ENCODE data around the gene LURAP1L. TPM values are rescaled to one million over a fixed set of nuclear protein-coding genes. Genes with fewer than 3 reads are reported as not detected.

LURAP1L gene
- total RNA-seq, 2 experiments from 2014 or later: not detected

DNA sequence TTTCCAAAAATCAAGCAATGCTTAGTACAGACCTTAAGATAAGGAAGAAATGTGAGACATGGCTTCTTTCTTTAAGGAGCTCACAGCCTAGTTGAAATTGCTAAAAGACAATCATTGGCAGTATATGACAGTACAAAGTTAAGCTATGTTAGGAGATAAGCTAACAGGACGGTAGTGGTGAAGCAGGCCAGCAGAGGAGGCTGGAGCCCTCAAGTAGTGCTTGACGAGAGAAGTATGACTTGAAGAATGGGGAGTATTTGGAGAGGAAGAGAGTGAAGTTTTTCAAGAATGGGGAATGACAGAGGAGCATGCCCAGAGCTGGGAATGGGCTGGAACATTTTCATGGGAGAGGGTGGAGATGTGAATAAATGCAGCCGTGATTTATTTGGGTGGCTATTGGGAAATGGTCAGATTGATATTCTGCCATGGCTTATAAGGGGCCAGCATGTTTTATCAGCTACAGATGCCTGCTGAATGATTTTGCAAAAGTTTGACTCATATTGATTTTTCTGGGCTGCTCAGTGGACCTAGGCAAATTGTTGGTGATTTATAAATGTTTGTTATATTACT, 43.7 kb downstream of the LURAP1L start:
- no peaks in the 10 kb centered on the region for H3K4me1 Mint-ChIP-seq (ENCODE audit: low read depth)
- DNase-seq: no peak
- no peak overlapping the region for H3K4me3 Mint-ChIP-seq
- H3K36me3 Mint-ChIP-seq (ENCODE audit: low read depth): no peaks in the 10 kb centered on the region
- no peak overlapping the region for H3K27ac Mint-ChIP-seq
- ChIA-PET POLR2A (no interaction called here), CTCF (no interaction called here)
- H3K27me3 Mint-ChIP-seq (ENCODE audit: low read depth): no peaks in the 10 kb centered on the region
- H3K9me3 Mint-ChIP-seq (ENCODE audit: insufficient read depth): no peaks in the 10 kb centered on the region
- no peak for ATAC-seq

- no peaks in the 10 kb centered on the region for H3K36me3 Mint-ChIP-seq (ENCODE audit: low read depth)
- H3K9me3 Mint-ChIP-seq (ENCODE audit: insufficient read depth): no peaks in the 10 kb centered on the region
- CTCF ChIA-PET: no interaction called here
- H3K27ac Mint-ChIP-seq: no peak overlapping the region
- ATAC-seq (no peak), DNase-seq (no peak)
- no peaks in the 10 kb centered on the region for H3K27me3 Mint-ChIP-seq (ENCODE audit: low read depth)
- no peak overlapping the region for H3K4me3 Mint-ChIP-seq
- no peaks in the 10 kb centered on the region for H3K4me1 Mint-ChIP-seq (ENCODE audit: low read depth)
- POLR2A ChIA-PET: no interaction called here
Measured at GRCh38 chr9:12819436-12820185, 44.8 kb downstream of the LURAP1L start.

DNA sequence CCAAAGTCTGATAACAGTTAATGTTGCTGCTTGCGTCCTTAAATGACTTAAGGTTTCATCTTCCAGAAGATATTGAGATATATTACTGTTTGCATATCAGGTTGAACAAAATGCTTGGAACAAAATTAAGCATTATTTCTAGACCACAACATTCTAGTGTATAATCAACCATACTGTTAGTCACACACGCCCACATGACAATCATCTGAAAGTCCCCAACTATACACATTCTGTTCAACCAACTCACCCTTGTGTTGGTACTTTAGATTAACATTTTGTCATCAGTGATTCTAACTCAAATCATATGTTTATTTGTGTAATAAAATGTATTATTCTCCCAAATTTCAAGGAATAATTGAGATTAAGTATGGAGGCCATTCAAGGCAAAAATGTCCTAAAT, 47.3 kb downstream of the LURAP1L start:
- Mint-ChIP-seq H3K27me3 (ENCODE audit: low read depth) (no peaks in the 10 kb centered on the region), H3K36me3 (ENCODE audit: low read depth) (no peaks in the 10 kb centered on the region), H3K27ac (no peak overlapping the region), H3K4me1 (ENCODE audit: low read depth) (no peaks in the 10 kb centered on the region), H3K9me3 (ENCODE audit: insufficient read depth) (no peaks in the 10 kb centered on the region), H3K4me3 (no peak overlapping the region)
- no peak for DNase-seq
- POLR2A ChIA-PET: no interaction called here
- no peak for ATAC-seq
- CTCF ChIA-PET: no interaction called here

DNA sequence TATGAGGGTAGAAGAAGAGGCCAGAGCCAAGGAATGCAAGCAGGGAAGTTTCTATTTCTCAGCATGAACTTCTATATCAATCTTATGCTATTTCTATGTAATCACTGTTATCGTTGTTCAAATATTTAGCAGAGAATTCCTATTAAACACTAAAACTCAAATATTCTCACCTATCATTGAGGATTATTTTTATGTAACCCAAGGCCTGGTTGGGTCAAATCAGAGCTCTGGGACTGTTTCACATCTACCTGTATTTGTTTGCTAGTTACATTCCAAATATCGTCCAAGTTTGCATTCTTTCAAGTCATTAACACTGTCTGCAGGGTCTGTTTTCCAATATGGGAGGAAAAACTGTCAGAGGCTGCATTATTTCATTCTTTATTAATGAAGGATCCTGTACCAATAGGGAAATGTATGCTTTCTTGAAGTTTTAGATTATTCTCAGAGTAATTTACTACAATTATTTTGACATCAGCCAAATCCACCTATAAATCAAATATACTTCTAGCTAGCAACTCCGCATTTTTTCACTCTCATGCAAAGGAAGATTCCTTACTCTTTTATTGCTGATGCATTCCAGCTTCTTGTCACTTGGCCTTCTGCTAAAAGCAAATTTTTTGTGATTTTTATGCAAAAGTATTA, 52.2 kb downstream of the LURAP1L start:
- peaks cover 7% of the 10 kb centered on the region for H3K9me3 Mint-ChIP-seq (ENCODE audit: insufficient read depth)
- H3K36me3 Mint-ChIP-seq (ENCODE audit: low read depth): no peaks in the 10 kb centered on the region
- ChIA-PET POLR2A (no interaction called here), CTCF (no interaction called here)
- ATAC-seq (no peak), DNase-seq (no peak)
- no peaks in the 10 kb centered on the region for H3K4me1 Mint-ChIP-seq (ENCODE audit: low read depth)
- no peak overlapping the region for H3K4me3 Mint-ChIP-seq
- no peaks in the 10 kb centered on the region for H3K27me3 Mint-ChIP-seq (ENCODE audit: low read depth)
- no peak overlapping the region for H3K27ac Mint-ChIP-seq

GRCh38 chr9:12833701-12834100, 58.9 kb downstream of the LURAP1L start:
- no peak overlapping the region for H3K27ac Mint-ChIP-seq
- H3K4me1 Mint-ChIP-seq (ENCODE audit: low read depth): no peaks in the 10 kb centered on the region
- no peak overlapping the region for H3K4me3 Mint-ChIP-seq
- no peaks in the 10 kb centered on the region for H3K36me3 Mint-ChIP-seq (ENCODE audit: low read depth)
- ATAC-seq: no peak
- H3K27me3 Mint-ChIP-seq (ENCODE audit: low read depth): no peaks in the 10 kb centered on the region
- DNase-seq: no peak
- peaks cover 19% of the 10 kb centered on the region for H3K9me3 Mint-ChIP-seq (ENCODE audit: insufficient read depth)
- ChIA-PET POLR2A (no interaction called here), CTCF (no interaction called here)

- Mint-ChIP-seq H3K4me1 (ENCODE audit: low read depth) (no peaks in the 10 kb centered on the region), H3K4me3 (no peak overlapping the region), H3K9me3 (ENCODE audit: insufficient read depth) (peaks cover 20% of the 10 kb centered on the region), H3K27me3 (ENCODE audit: low read depth) (no peaks in the 10 kb centered on the region), H3K36me3 (ENCODE audit: low read depth) (no peaks in the 10 kb centered on the region), H3K27ac (no peak overlapping the region)
- ChIA-PET CTCF (no interaction called here), POLR2A (no interaction called here)
- no peak for DNase-seq
- ATAC-seq: no peak
Measured at GRCh38 chr9:12838546-12838945, 63.7 kb downstream of the LURAP1L start.

DNA sequence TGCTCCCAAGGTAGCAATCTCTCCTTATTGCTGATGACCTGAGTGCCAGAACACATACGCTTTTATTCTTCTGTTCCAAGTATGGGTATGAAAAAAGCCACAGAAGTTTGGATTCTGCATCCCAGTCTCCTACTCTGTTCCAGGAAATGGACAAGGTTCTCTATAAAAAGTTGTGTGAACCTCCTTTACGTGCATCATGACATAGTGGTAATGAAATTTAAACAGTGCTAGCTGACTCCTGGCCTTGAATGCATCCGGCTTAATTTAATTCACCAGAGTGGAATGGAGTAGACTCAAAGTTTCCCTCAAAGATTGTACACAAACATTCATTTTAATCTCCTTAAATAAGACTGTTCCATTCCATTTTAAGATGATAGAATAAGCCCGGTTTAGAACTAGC, 68.9 kb downstream of the LURAP1L start:
- Mint-ChIP-seq H3K36me3 (ENCODE audit: low read depth) (no peaks in the 10 kb centered on the region), H3K4me1 (ENCODE audit: low read depth) (no peaks in the 10 kb centered on the region), H3K9me3 (ENCODE audit: insufficient read depth) (peaks cover 12% of the 10 kb centered on the region), H3K27ac (no peak overlapping the region), H3K27me3 (ENCODE audit: low read depth) (no peaks in the 10 kb centered on the region), H3K4me3 (no peak overlapping the region)
- ChIA-PET POLR2A (no interaction called here), CTCF (no interaction called here)
- DNase-seq (no peak), ATAC-seq (no peak)

- DNase-seq: no peak
- no peaks in the 10 kb centered on the region for H3K4me1 Mint-ChIP-seq (ENCODE audit: low read depth)
- POLR2A ChIA-PET: no interaction called here
- H3K9me3 Mint-ChIP-seq (ENCODE audit: insufficient read depth): peaks cover 8% of the 10 kb centered on the region
- CTCF ChIA-PET: no interaction called here
- H3K36me3 Mint-ChIP-seq (ENCODE audit: low read depth): no peaks in the 10 kb centered on the region
- ATAC-seq: no peak
- H3K27me3 Mint-ChIP-seq (ENCODE audit: low read depth): no peaks in the 10 kb centered on the region
- H3K27ac Mint-ChIP-seq: no peak overlapping the region
- H3K4me3 Mint-ChIP-seq: no peak overlapping the region
Measured at GRCh38 chr9:12846035-12846434, 71.2 kb downstream of the LURAP1L start.

DNA sequence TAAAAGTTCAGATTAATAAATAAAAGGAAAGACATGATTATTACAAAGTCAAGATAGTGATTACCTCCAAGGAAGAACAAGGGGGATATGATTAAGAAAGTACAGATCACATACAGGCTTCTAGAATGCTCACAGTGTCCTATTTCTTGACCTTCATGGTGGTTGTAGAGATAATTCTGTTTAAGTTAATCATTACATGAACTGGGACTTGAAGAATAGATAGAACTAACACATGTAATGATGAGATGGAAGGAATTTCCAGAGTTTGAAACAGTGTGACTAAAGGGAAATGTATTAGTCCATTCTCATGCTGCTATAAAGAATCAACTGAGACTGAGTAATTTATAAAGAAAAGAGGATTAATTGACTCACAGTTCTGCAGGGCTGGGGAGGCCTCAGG, 72.7 kb downstream of the LURAP1L start:
- POLR2A ChIA-PET: no interaction called here

DNA sequence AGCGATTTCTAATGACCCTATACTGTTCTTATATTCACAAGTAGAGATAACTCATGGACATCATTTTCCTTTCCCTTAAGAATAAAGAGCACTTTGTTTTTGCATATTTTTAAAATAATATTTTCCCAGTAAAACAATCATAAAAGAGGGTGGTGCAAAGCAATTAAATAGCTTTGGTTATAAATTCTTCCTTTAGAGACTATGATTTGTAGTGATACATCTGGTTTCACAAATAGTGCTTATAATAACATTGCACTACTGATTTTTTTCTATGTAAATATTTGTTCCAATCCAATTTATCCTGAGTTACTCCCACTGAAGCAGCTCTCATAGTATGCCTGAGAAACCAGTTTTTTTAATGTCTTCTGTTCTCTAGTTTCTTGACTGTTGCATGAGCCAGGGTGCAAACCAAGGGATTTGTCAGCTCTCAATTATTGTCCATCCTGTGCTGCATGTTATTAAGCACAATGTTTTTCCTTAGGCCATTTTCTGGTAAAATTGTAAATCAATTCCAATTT, 74.7 kb downstream of the LURAP1L start:
- DNase-seq (no peak), ATAC-seq (no peak)
- ChIA-PET CTCF (no interaction called here), POLR2A (no interaction called here)
- H3K4me1 Mint-ChIP-seq (ENCODE audit: low read depth): no peaks in the 10 kb centered on the region
- no peaks in the 10 kb centered on the region for H3K27me3 Mint-ChIP-seq (ENCODE audit: low read depth)
- no peaks in the 10 kb centered on the region for H3K36me3 Mint-ChIP-seq (ENCODE audit: low read depth)
- H3K9me3 Mint-ChIP-seq (ENCODE audit: insufficient read depth): peaks cover 8% of the 10 kb centered on the region
- H3K4me3 Mint-ChIP-seq: no peak overlapping the region
- H3K27ac Mint-ChIP-seq: no peak overlapping the region

More for the DNA sequence above, 72.7 kb downstream of the LURAP1L start:
- ATAC-seq (no peak), DNase-seq (no peak)
- Mint-ChIP-seq H3K27me3 (ENCODE audit: low read depth) (no peaks in the 10 kb centered on the region), H3K27ac (no peak overlapping the region), H3K9me3 (ENCODE audit: insufficient read depth) (peaks cover 8% of the 10 kb centered on the region), H3K4me1 (ENCODE audit: low read depth) (no peaks in the 10 kb centered on the region), H3K36me3 (ENCODE audit: low read depth) (no peaks in the 10 kb centered on the region), H3K4me3 (no peak overlapping the region)
- CTCF ChIA-PET: no interaction called here

- H3K27ac Mint-ChIP-seq: no peak overlapping the region
- H3K4me1 Mint-ChIP-seq (ENCODE audit: low read depth): no peaks in the 10 kb centered on the region
- H3K36me3 Mint-ChIP-seq (ENCODE audit: low read depth): no peaks in the 10 kb centered on the region
- CTCF ChIA-PET: no interaction called here
- no peak overlapping the region for H3K4me3 Mint-ChIP-seq
- POLR2A ChIA-PET: no interaction called here
- ATAC-seq: no peak
- H3K27me3 Mint-ChIP-seq (ENCODE audit: low read depth): no peaks in the 10 kb centered on the region
- H3K9me3 Mint-ChIP-seq (ENCODE audit: insufficient read depth): peaks cover 8% of the 10 kb centered on the region
- DNase-seq: no peak
Measured at GRCh38 chr9:12851341-12852090, 76.7 kb downstream of the LURAP1L start.

GRCh38 chr9:12853051-12853450, 78.2 kb downstream of the LURAP1L start:
- no peaks in the 10 kb centered on the region for H3K4me1 Mint-ChIP-seq (ENCODE audit: low read depth)
- CTCF ChIA-PET: no interaction called here
- ATAC-seq: no peak
- DNase-seq: no peak
- H3K27ac Mint-ChIP-seq: no peak overlapping the region
- no peak overlapping the region for H3K4me3 Mint-ChIP-seq
- H3K9me3 Mint-ChIP-seq (ENCODE audit: insufficient read depth): no peaks in the 10 kb centered on the region
- no peaks in the 10 kb centered on the region for H3K27me3 Mint-ChIP-seq (ENCODE audit: low read depth)
- H3K36me3 Mint-ChIP-seq (ENCODE audit: low read depth): no peaks in the 10 kb centered on the region
- POLR2A ChIA-PET: no interaction called here
